GM20431 (cell line): ENCODE measurements around the gene RALGAPA2.

ENCODE experiments used
- in situ Hi-C: fragments of 300-500 bp; cut with MseI, MboI; formaldehyde crosslinking; loops from one replicate; pipeline ENCODE4 v1.15.0; 2020; ENCODE audit warnings: low sequenced_read_pairs; ENCODE audit not compliant: unreplicated experiment

RALGAPA2 gene

DNA sequence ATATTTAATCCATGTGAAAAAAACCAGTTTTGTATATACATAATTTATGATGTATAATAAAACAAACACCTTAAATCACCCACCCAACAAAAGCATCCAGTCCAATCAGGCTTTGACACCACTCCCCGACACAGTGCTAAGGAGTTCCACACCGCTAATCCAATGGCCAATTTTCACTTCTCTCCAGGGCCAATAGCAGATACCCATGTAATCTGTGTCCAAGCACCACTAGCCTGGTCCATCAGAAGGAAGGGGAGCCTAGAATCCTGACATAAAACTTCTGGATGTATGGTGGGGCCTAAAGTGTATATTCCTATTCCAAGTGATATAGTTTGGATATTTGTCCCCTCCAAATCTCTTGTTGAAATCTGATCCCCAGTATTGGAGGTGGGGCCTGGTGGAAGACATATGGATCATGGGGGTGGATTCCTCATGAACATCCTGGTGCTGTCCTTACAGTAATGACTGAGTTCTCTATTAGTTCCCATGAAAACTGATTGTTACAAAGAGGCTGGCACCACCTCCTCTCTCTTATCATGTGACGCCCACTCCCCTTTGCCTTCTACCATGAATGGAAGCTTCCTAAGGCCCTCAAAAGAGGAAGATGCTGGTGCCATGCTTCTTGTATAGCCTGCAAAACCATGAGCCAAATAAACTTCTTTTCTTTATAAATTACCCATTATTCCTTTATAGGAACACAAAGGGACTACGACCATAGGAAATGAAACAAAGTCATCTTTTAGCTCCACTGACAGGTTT lies 20.8 kb downstream of the RALGAPA2 start:
- in situ Hi-C loops = no loop called here

DNA sequence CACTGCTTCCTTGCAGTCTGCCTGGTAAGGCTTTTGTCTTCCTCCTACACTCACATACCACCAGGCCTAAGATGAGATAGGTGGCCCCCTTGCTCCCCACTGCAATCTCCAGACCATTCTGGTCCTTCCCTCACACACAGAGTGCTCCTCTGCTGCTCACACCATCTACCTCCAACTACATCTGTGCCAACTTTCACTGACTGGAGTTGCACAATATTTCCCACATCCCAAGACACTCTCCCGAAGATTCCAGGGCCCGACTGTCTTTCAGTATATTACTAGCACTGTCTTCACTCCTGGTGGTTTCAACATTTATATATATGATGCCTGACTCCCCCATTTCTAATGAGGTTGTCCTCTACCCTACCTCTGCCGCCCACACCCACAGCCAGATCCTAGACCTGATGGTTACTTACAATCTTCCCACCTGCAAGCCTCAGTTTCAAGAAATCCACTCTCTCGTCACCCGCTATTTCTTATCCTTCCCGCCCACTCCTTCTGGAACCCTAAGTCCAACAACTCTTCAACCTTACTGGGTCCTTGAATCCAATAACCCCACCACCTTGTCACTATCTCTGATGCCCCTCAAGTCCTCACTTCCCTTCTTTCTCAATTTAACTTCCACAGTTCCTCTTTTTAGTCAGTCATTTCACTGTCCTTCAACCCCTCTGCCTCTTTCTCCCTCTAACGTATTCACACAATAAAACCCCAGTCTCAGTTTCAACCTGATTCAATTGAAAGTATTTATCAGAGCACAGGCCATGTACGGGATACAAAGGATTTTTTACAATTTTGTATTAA lies 21.6 kb downstream of the RALGAPA2 start:
- in situ Hi-C loops = no loop called here

DNA sequence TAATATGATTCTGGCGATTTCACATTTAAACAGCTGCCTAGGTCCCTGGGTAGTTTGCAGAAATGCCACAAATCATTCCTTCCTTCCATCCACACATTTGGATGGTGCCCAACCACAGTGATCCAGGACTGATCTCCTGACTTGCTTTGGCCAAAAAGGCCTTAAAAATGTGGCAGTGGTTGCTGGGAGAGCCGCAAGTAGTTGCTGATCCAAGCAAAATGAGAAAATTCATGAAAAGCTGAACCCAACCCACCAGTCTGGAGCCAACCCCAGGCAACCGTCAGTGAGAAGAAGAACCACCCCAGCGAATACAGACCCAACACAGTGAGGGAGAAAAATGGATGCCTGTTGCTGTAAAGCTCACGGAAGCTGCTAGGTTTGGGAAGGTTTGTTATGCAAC lies 25.1 kb downstream of the RALGAPA2 start:
- in situ Hi-C loops = no loop called here

DNA sequence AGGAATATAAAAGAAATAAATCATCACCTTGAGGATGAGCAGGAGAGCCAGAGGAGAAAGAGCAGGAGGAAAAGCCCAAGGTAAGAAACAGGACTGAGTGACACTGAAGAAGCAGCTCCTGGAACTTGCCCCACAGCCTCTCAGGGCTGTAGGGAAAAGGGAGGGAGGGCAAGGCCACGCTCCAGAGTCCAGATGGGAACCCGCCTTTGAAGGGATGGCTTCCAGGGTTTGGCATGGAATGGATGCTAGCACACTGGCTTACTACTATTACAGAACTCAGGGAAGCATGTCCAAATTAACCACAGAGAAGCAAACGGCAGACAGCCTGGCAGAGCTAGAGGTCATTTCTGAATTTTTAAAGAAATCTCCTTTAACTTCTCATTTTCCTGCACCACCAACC lies 26.8 kb downstream of the RALGAPA2 start:
- in situ Hi-C loops = no loop called here

DNA sequence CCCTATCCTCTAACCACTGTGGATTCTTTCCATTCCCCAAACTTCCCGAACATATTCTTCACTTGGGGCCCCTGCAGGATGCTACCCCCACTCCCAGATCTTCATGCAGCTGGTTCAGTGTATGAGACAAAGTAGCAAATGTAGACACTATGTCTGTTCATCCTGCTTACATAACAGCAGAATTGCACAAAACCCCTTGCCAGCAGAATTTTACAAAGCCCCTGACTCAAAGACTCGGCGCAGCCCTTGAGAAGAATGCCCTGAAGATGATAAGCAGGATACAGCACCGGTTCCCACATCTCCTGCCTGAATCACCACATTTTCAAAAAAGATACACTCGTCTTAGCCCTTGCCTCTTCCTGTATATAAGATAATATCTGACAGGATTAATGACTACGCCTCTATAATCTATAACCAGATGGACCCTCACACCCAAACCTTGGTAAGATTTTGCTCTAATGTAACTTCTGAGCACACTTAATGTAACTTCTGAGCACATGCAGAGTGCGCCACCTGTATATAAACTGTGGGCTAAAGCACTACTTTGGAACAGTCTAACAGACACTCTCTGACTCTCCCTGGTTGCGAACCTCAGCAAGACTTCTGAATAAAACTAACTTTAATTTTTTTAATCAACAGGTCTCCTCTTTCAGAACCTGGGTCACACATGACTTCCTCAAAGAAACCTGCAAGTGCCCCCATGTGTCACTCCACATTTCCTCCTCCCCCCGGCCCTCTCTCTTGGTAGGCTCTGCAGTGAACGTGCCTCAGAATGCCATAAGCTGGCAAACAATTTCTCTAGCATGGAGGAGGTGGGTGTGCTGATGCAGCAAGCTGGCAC lies 28.7 kb downstream of the RALGAPA2 start:
- in situ Hi-C loops = no loop called here

DNA sequence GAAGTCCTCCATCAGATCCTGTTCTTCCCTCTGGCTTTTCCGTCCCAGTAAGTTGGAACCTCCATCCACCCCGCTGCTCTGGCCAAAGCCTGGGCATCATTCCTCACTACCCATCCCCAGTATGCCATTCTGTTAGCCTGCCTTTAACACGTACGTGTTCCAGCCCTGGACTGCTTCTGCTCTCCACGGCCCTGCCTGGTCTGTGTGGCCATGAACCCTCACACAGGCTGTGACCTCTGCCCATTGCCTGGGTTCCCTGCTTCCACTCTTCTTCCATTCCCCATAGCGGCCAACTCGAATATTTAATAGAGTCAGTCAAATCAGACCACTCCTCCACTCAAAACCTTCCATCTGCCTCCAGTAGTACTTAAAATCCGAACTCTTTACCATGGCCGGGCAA lies 29.4 kb downstream of the RALGAPA2 start:
- in situ Hi-C loops = no loop called here

DNA sequence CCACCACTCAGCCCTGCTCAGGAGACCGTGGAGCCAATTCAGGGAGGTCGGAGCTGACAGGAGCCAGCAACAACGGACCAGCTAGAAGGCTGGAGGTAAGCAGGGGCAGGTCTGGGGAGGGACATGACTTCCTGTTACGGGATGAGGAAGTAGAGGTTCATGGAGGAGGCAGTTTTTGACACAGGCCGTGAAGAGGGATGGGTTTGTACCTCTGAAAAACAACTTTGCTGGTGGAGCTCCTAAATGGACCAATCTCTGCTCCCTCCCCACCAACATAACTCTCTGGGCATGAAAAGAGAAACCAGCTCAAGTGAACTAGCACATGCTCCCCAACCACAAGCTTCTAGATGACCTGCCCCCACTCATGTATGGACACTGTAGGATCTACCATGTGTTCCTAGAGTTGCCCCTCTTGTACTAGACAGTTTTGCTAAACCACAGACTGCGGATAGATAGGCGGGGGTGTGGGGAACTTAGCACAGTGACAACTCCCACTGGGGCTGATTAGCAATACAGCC lies 31.4 kb downstream of the RALGAPA2 start:
- in situ Hi-C loops = no loop called here

DNA sequence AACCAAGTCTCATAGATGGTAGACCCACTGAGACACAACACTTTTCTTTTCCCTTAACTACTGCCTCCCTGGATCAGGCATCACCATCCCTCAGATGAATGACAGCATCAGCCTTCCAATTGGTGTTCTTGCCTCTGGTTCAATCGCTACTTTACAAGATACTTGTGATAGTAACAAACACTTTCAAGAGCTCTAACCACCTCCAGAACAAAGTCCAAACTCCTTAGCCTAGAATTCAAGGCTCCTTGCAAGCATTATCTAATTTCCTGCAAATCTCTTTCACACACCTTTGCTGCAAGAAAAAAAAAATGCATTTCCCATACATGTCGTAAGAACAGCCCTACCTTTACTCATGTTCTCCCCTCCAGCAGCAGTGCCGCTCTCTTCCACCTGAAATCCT lies 33.1 kb downstream of the RALGAPA2 start:
- in situ Hi-C loops = no loop called here

DNA sequence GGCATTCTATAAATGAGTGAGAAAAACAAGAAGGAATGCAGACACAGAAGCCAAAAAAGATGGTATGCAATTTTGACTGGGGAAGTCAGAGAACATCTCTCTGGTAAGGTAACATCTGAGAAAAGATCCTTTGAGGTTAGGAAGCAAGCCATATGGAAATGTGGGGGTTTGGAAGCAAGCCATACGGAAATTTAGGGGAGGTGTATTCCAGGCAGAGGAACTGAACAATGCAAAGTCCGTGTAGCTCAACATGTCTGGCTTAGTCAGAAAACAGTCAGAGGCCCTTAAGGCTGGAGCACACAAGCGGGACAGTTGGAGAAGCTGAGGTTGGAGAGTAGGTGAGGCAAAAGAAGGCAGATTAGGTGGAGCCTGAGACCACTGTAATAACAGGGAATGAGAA lies 35.3 kb downstream of the RALGAPA2 start:
- in situ Hi-C loops = no loop called here

DNA sequence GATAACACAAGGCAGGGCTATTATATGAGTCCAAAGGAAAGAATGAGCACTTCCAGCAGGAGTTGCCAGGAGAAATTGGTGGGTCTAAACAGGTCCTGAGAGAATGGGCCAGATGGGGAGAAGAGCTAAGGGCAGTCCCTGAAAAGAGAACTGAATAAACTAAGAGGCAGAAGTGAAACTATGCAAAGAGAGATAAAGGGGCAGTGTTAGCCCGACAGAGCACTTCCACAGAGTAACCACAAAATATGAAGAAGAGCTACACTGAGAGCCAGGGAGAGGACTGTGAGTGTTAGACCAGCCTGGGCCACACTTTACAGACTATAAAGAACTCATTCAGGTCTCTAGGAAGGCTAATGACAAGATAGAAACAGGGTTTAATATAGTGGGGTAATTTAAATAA lies 43.8 kb downstream of the RALGAPA2 start:
- in situ Hi-C loops = loop anchor here (10.0 kb wide), 1 partner anchor 156 kb away; no protein-coding TSS in a partner anchor

DNA sequence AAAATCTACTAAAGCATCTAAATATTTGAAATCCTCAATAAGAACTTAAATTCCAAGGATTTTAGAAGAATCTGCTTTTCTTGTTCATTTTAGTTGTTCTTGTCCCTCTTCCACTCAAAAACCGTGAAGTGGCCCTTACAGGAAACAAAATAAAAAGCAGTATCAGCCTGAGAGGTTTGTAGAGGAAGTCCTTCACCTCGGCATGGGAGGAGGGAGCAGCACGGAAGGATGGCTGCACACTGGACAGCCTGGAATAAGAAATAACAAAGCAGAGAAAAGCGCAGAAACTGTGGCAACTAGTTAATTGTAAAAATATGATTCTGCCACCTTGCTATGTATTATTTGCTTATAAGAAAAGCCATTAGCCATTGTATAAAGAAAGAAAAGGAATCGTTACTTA lies 46.1 kb downstream of the RALGAPA2 start:
- in situ Hi-C loops = loop anchor here (10.0 kb wide), 1 partner anchor 158 kb away; no protein-coding TSS in a partner anchor

DNA sequence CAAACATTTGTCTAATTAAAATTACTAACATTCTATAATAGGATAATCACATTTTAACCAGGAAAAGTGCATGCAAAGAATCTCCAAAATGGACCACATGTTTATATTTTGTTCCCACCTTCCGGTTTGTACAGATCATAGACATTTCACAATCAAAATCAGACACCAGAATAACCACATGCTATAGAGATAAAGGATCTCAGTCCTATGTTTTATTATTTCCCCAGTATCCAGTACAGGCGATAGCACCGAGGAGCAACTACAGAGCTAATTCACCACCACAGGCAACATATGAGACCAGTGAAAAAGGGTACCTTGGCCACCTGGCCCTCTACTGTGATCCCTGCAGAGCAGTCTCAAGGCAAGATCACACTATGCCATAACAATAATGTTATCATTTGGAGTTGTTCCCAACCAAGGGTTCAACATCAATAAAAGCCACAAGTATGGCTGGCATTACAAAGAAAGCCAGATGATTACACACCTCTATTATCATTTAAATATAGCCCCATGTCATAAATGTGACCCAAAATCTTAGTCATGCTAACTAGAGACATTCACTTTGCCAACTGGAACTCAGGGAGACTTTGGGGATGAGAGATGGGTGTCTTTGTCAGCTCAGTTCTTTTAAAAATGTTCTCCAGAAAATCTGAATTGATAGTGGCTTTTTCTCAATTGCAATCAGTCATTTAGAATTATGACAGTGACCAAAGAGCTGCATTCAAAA lies 46.7 kb downstream of the RALGAPA2 start:
- in situ Hi-C loops = loop anchor here (10.0 kb wide), 1 partner anchor 159 kb away; no protein-coding TSS in a partner anchor

DNA sequence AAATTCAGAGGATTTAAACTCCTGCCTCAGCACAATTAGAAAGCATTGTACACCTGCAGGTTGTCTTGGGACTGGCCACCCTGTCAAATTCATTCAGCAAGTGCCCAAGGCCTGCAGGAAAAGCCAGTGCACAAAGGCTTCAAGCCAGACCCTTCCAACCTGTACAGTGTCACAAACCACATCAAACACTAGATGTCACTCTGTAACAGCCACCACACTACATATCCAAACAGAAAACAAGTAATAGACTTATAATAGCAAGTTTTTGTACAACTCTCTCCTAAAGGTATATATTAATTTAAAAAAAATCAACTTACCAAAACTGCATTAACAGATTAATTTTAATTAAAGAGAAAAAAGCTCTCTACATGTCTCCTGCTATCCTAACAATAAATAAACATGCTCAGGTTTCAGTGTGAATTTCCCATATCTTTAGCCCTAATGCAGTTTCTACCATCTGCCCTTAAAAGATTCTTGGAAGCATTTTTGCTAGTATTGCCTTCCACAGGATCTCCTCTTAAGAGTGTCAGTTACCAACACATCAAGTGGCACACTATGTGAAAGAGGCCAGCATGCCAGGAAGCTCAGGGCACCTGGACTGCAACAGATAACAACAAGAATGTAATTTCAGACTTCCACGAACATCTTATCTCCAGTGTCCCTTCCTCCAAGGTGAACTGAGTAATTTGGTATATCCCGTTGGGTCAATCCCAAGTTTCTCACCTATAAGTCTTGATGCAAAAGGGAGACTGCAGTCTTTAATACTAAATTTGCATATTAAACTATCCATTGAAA lies 47.5 kb downstream of the RALGAPA2 start:
- in situ Hi-C loops = loop anchor here (10.0 kb wide), 1 partner anchor 160 kb away; no protein-coding TSS in a partner anchor

DNA sequence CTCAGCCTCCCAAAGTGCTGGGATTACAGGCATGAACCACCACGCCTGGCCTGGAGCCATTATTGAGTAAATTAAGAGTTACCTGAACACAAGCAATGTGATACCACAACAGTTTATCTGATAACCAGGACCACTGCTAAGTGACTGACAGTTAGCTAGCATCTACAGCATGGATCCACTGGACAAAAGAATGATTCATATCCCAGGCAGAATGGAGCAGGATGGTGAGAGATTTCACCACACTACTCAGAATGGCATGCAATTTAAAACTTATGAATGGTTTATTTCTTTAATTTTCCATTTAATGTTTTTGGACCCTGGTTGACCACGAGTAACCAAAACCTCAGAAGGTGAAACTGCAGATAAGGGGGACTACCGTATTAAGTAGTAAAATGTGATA lies 48.6 kb downstream of the RALGAPA2 start:
- in situ Hi-C loops = loop anchor here (10.0 kb wide), 1 partner anchor 161 kb away; no protein-coding TSS in a partner anchor

DNA sequence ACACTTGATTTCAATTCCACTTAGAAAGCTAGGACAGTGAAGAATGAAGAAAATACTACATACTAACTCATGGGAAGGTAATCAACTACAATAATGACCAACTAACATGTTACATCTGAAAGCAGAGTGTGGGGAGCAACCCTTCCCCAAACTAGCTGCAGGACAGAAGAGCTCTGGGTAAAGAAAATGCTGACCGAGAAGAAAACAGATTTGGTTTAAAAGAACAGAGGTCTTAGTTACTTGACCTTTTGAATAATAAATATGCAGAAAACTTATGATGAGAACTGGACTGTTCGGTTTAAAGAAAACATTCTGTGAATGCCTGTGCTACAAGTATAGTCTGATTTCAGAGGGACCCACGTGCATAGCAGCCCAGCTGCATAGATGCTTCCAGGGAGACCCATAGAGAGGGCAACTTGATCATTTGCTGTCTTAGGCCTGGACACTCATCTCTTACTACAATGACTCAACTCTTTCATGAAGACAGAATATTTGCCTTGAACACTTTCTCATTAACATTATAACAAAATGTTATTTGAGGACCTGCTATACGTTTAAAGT lies 53.5 kb downstream of the RALGAPA2 start:
- in situ Hi-C loops = no loop called here

DNA sequence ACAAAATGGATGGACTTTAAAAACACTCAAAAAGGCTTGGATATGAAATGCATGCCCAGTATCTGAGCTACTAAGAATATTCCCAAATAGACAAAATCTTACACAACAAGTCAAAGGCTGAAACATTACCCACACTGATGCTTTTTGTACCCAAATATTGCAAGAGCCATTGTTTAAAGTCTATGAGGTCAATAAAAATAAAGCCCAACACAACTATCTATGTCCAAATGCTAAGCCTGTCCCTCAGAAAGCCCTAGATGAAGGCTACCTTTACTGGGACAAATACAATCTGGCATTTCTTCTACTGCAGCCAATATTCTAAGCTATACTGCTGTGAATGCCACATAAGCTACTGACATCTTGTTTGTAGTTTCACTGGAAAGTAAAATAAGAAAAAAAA lies 54.3 kb downstream of the RALGAPA2 start:
- in situ Hi-C loops = no loop called here

DNA sequence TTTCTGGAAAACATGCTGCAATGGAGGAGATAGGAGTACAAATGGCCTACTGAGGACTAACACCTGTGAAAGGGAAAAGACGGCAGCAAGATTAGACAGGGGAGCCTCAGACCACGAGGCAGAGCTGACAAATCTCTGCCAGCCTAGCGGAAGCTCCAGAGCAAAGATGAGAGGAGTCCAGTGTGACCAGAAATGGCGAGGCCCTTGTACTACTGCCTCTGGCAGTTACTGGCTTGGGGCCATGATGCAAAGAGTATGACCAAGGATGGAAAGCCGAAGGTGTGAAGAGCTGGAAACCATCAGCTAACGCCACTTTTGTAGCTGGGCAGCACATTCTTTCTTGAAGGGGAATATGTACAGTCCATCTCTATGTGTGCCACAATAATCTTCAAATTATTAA lies 55.4 kb downstream of the RALGAPA2 start:
- in situ Hi-C loops = no loop called here

DNA sequence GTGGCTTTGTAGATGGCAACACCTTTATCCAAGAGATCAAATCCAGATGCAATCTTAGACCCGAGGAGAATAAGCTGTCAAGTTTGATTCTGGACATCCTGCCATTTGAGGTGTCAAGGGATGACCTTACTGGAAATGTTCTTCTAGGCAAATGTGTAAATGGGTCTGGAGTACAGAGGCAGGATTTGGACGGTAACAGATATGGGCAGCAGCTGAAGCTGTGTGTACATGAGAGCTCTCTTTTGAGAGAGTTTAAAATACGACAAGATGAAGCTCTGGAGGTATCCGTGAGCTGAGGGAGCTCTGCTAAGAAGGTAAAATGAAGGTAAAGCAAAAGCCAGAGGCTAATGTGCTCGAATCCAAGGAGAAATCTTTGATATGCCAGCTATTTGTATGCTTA lies 56.6 kb downstream of the RALGAPA2 start:
- in situ Hi-C loops = no loop called here
